ENCODE data around the gene TFRC. TPM values are rescaled to one million over a fixed set of nuclear protein-coding genes. Genes with fewer than 3 reads are reported as not detected.
"Not testable (repeated sequence)": the region's sequence is repeated elsewhere in the genome, so short reads cannot be mapped to it uniquely, and the experiment has no call there.

Gene TFRC
- total RNA-seq, 1 experiment from 2014 or later, result 261 TPM

DNA sequence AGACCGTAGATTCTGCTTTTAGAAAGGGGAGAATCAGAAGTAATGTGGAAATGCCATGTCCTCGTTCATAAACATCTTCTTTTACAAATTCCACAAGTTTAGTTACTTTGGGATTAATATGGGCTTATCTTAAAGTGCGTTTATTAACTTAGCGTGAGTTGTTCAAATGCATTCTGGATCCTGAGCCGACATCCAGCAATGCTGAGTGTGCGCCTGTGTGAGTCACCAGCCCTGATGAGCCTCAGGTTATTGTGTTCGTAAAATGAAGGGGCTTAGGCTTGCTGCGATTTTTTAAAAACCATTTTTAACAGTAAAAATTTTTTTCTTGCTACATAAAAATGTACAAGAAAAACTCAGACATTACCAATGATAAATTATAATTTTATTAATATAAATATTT lies 57.9 kb downstream of the TFRC start:
- Histone ChIP-seq H3K4me1 (ENCODE audit: control insufficient read depth in 1 of 2, insufficient read depth in 2 of 2, low read length in 2 of 2) (no peaks in the 10 kb centered on the region), H3K27ac (ENCODE audit: low read depth, low read length) (no peak overlapping the region), H3K27me3 (ENCODE audit: insufficient read depth, low read length) (no peaks in the 10 kb centered on the region), H3K9ac (ENCODE audit: low read length) (no peak overlapping the region), H4K20me1 (ENCODE audit: insufficient read depth) (no peaks in the 10 kb centered on the region), H3K9me2 (ENCODE audit: insufficient read depth) (no peaks in the 10 kb centered on the region), H3K9me3 (ENCODE audit: control insufficient read depth in 1 of 2, insufficient read depth in 1 of 2, low read depth in 1 of 2, low read length in 2 of 2) (no peaks in the 10 kb centered on the region), H3K79me2 (ENCODE audit: insufficient read depth, low read length) (no peaks in the 10 kb centered on the region), H3K36me3 (ENCODE audit: control insufficient read depth in 1 of 2, insufficient read depth in 2 of 2, low read length in 2 of 2) (no peaks in the 10 kb centered on the region), H3K4me3 (replicated peaks in 1 of 2; ENCODE audit: low read depth in 1 of 2, low read length in 2 of 2) (no peak overlapping the region), H3K4me2 (ENCODE audit: low read length) (no peak overlapping the region), H2AFZ (ENCODE audit: low read depth, low read length, poor library complexity, severe bottlenecking) (no peak overlapping the region)
- ChIA-PET POLR2A (no interaction called here), RAD21 (ENCODE audit: low non-redundant PET in 1 of 2, low total read pairs in 2 of 2, uncharacterized antibody in 2 of 2, unreplicated experiment in 2 of 2) (no interaction called here), CTCF (interaction anchor here (1.2 to 1.7 kb wide), 2 partner anchors 173 to 176 kb away, joined by 3 to 7 read pairs; no protein-coding TSS in a partner anchor)
- intact Hi-C loops (cut with micrococcal nuclease), result no loop called here
- BruUV-seq (replicated peaks), result no TSS peak
- TF ChIP-seq YY1 (IDR thresholded peaks at IDR 0.05; ENCODE audit: extremely low read depth, insufficient replicate concordance, low read depth, low read length) (no peak), RAD21 (IDR thresholded peaks at IDR 0.05; ENCODE audit: low read depth) (no peak), JUND (IDR thresholded peaks at IDR 0.05) (no peak), SRF (IDR thresholded peaks at IDR 0.05; ENCODE audit: low read depth) (no peak), EZH2phosphoT487 (IDR thresholded peaks at IDR 0.05; ENCODE audit: borderline replicate concordance) (no peak), SIN3A (IDR thresholded peaks at IDR 0.05; ENCODE audit: low read depth) (no peak), FOSL1 (IDR thresholded peaks at IDR 0.05; ENCODE audit: low read depth) (no peak), POLR2AphosphoS5 (IDR thresholded peaks at IDR 0.05; ENCODE audit: low read depth, low read length) (no peak), EGR1 (IDR thresholded peaks at IDR 0.05; ENCODE audit: low read depth) (no peak), CEBPB (IDR thresholded peaks at IDR 0.05; ENCODE audit: low read depth) (no peak), POLR2A (IDR thresholded peaks at IDR 0.05; ENCODE audit: borderline replicate concordance, extremely low read depth, insufficient read depth, insufficient read length) (no peak)
- TF ChIP-seq, protein P1, sequence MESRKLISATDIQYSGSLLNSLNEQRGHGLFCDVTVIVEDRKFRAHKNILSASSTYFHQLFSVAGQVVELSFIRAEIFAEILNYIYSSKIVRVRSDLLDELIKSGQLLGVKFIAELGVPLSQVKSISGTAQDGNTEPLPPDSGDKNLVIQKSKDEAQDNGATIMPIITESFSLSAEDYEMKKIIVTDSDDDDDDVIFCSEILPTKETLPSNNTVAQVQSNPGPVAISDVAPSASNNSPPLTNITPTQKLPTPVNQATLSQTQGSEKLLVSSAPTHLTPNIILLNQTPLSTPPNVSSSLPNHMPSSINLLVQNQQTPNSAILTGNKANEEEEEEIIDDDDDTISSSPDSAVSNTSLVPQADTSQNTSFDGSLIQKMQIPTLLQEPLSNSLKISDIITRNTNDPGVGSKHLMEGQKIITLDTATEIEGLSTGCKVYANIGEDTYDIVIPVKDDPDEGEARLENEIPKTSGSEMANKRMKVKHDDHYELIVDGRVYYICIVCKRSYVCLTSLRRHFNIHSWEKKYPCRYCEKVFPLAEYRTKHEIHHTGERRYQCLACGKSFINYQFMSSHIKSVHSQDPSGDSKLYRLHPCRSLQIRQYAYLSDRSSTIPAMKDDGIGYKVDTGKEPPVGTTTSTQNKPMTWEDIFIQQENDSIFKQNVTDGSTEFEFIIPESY (IDR thresholded peaks at IDR 0.05; ENCODE audit: extremely low read depth, insufficient replicate concordance, low read length), result no peak
- TF ChIP-seq, protein P2, sequence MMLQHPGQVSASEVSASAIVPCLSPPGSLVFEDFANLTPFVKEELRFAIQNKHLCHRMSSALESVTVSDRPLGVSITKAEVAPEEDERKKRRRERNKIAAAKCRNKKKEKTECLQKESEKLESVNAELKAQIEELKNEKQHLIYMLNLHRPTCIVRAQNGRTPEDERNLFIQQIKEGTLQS (IDR thresholded peaks at IDR 0.05), result no peak
- TF ChIP-seq, protein P3, sequence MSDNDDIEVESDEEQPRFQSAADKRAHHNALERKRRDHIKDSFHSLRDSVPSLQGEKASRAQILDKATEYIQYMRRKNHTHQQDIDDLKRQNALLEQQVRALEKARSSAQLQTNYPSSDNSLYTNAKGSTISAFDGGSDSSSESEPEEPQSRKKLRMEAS (IDR thresholded peaks at IDR 0.05), result no peak
- TF ChIP-seq, protein P4, sequence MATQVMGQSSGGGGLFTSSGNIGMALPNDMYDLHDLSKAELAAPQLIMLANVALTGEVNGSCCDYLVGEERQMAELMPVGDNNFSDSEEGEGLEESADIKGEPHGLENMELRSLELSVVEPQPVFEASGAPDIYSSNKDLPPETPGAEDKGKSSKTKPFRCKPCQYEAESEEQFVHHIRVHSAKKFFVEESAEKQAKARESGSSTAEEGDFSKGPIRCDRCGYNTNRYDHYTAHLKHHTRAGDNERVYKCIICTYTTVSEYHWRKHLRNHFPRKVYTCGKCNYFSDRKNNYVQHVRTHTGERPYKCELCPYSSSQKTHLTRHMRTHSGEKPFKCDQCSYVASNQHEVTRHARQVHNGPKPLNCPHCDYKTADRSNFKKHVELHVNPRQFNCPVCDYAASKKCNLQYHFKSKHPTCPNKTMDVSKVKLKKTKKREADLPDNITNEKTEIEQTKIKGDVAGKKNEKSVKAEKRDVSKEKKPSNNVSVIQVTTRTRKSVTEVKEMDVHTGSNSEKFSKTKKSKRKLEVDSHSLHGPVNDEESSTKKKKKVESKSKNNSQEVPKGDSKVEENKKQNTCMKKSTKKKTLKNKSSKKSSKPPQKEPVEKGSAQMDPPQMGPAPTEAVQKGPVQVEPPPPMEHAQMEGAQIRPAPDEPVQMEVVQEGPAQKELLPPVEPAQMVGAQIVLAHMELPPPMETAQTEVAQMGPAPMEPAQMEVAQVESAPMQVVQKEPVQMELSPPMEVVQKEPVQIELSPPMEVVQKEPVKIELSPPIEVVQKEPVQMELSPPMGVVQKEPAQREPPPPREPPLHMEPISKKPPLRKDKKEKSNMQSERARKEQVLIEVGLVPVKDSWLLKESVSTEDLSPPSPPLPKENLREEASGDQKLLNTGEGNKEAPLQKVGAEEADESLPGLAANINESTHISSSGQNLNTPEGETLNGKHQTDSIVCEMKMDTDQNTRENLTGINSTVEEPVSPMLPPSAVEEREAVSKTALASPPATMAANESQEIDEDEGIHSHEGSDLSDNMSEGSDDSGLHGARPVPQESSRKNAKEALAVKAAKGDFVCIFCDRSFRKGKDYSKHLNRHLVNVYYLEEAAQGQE (IDR thresholded peaks at IDR 0.05; ENCODE audit: low read depth), result no peak
- DNase-seq (ENCODE audit: low read depth, low spot score) (no peak), ATAC-seq (no peak)

DNA sequence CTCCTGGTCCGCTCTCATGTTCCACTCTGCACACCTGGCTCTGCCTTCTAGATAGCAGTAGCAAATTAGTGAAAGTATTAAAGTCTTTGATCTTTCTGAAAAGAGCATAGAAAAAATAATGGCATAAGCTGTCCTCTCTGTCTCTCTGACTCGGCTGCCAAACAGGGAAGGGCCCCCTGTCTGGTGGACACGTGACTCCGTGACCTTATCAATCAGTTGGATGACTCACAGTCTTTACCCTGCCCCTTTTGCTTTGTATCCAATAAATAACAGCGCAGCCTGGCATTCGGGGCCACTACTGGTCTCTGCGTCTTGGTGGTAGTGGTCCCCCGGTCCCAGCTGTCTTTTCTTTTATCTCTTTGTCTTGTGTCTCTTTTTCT lies 59.4 kb downstream of the TFRC start:
- H3K4me1 ChIP-seq (ENCODE audit: control insufficient read depth in 1 of 2, insufficient read depth in 2 of 2, low read length in 2 of 2); H2AFZ ChIP-seq (ENCODE audit: low read depth, low read length, poor library complexity, severe bottlenecking); H3K79me2 ChIP-seq (ENCODE audit: insufficient read depth, low read length); intact Hi-C loops (cut with micrococcal nuclease); H3K4me2 ChIP-seq (ENCODE audit: low read length); H3K9me3 ChIP-seq (ENCODE audit: control insufficient read depth in 1 of 2, insufficient read depth in 1 of 2, low read depth in 1 of 2, low read length in 2 of 2); POLR2A ChIA-PET; H3K9ac ChIP-seq (ENCODE audit: low read length); H3K27ac ChIP-seq (ENCODE audit: low read depth, low read length); BruUV-seq (replicated peaks); H4K20me1 ChIP-seq (ENCODE audit: insufficient read depth); H3K27me3 ChIP-seq (ENCODE audit: insufficient read depth, low read length); H3K36me3 ChIP-seq (ENCODE audit: control insufficient read depth in 1 of 2, insufficient read depth in 2 of 2, low read length in 2 of 2); RAD21 ChIA-PET (ENCODE audit: low non-redundant PET in 1 of 2, low total read pairs in 2 of 2, uncharacterized antibody in 2 of 2, unreplicated experiment in 2 of 2); ATAC-seq; DNase-seq (ENCODE audit: low read depth, low spot score); H3K9me2 ChIP-seq (ENCODE audit: insufficient read depth); H3K4me3 ChIP-seq (replicated peaks in 1 of 2; ENCODE audit: low read depth in 1 of 2, low read length in 2 of 2): not testable (repeated sequence)
- CTCF ChIA-PET, result interaction anchor here (1.0 to 1.2 kb wide), 2 partner anchors 177 to 500 kb away, joined by 3 read pairs; no protein-coding TSS in a partner anchor
